GM18511 (cell line): Measurements from ENCODE around the gene TMEM30A.
A peak's percentile ranks its signal among the peaks of the same experiment; 100 is the strongest.

Experiments used
- ATAC-seq: cut with Tn5 transposase; IDR thresholded peaks from one replicate; pipeline ENCODE4 v1.9.1; 2021; ENCODE audit warnings: mild to moderate bottlenecking, moderate library complexity; ENCODE audit not compliant: unreplicated experiment

Gene TMEM30A

DNA sequence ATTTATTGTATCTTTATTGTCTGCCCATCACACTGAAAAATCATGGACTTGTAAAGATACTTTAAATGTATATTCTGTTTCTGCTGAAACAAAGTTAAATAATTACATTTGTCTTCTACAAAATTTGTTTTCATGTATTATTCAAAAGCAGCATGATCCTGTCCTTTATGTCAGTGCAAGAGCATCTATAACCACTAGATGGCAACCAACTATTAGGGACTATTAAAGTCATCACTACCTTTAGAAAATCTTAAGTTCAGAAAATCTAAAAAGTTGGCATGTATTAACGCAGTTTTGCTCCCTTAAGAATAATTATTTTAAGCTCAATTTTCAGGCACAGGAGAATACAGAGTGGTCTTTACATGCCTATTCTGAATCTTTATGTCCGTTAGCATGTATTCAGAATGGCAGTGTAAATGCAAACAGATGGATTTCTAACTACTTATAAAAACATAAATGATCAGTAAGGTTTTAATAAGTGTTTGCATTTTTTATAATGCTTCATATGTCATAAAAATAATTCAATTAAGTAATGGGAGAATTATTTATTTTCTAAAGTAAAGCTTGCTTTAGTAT, 17.8 kb downstream of the TMEM30A start:
- peak; percentile 72 for ATAC-seq

GRCh38 chr6:75263401-75263750, 21.2 kb downstream of the TMEM30A start:
- ATAC-seq, result no peak

GRCh38 chr6:75262716-75263400, 21.7 kb downstream of the TMEM30A start:
- no peak for ATAC-seq

DNA sequence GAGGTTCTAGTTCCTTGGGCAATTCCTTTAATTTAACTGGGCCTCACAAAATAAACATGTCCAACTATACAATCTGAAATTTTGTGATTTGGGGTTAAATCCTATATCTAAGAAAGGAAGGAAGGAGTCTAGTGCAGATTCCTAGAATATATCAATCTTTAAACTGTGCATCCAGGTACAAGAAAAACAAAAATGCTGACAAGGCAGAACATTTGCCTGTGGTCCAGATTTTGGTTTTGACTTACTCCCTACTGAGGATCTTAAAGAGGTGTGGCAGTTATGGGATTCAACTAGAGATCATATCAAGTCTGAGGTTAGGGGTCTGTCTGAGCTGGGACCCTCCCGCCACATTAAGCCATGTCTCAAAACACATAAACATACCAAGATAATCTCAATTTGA, 23.3 kb downstream of the TMEM30A start:
- ATAC-seq, result no peak

GRCh38 chr6:75257343-75258087, 27.1 kb downstream of the TMEM30A start:
- ATAC-seq, result no peak

DNA sequence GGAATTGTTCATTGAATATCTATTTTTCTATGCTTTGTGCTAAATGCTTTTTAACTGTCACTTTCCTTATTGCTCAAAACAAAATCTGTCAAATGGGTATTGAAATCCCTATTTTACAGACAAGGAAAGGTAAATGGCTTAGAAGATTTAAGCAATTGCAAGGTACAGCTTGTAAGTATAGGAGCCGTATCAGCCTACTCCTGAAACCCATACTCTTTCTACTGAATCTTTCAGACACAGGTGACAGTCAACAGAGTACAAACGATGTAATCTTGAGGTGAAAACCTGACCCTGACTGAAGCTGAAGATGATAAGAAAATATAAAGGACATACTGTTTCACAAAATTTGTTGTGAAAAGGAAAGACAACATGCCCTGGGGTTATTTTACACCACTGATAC, 34.0 kb downstream of the TMEM30A start:
- ATAC-seq, result no peak

DNA sequence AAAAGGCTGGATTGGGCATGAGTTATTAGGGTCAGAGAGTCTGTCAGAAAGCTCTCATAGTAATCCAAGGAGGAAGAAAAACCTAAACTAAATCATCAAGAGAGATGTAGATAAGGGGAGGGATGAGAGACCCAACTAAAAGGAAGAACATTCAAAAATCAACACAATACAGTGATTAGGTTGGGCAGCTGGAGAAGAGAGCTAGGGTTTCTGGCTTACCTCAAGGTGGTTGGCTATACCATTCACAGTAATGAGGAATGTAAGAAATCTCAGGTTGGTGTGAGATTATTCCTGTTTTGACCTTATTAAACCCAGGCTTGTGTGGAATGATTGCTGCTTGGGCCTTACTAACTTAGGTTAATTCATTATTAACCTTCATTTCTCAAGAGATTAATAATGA, 34.8 kb downstream of the TMEM30A start:
- ATAC-seq, result no peak

DNA sequence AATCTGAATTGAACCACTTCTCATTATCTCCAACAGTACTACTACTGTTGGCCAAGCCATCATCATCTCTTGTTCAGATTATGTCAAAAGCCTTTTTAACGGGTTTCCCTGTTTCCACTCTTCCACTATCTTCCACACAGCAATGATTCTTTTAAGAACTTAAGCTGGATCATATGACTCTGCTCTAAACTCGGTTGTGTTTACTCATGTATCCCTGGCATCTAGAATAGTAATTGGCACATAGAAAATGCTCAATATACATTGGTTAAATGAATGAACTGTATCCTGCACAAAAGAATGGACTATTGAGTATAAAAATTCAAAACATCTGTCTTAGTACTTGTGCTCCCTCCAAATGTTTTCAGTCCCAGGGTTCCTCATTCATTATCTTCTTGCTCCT, 38.2 kb downstream of the TMEM30A start:
- no peak for ATAC-seq

- no peak for ATAC-seq
Measured at GRCh38 chr6:75244063-75244584, 40.5 kb downstream of the TMEM30A start.

DNA sequence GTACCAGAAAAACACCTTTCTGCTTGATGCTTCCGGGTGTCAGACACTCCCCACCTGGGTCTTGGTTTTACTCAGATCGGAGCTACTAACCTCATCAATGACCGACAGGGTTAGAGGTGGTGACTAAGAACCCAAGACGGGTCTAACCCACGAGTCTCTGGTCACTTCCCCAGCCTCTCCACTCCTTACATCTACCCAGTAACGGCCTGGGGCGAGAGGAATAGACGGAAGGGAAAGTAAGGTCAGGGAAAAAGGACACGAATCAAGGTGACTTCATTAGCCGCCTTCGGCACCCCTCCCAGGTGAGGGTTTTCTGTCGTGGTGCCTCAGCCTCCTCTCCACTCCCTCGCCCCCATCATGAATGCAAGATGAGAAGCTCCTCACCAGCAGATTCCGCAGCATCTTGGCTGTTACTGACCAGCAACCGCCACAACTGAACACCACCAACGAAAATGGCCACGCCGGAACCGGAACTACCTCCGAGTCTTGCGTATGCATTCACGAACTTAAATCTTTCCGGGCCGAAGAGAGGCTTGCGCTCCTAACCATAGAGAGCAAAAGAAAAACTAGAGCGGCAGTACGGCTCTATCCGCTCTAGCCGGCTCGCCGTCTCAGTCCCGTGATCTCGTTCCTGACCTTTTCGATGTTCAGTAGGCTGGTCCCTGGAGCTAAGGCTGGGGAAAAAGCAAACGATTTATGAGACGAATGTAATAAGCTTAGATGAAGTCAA, 41.1 kb downstream of the TMEM30A start, which contains the start of gene COX7A2:
Gene COX7A2, minus strand, starts transcription at position 469 of the 730 bp plus-strand sequence. Its CDS starts 67 bp downstream, at position 402.
- peak; percentile 95 for ATAC-seq

DNA sequence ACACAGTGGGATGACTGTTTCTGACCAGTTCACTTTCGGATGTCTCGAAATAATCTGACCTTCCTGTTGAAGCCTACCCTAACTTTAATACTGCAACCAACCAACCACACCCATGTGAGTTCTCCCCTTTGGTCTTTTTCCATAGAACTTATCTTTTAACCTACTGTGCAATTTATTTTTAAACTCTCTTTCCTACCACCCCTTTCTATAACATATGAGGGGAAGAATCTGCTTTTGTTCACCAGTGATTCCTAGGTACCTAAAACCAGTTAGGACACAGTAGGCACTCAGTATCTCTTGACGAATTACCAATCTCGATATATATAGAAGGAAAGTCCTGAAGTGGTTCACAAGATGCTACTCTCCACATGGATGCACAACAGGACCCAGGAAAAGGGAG, 48.0 kb downstream of the TMEM30A start:
- ATAC-seq, result no peak

- ATAC-seq, result no peak
Measured at GRCh38 chr6:75235271-75235670, 49.3 kb downstream of the TMEM30A start.

- no peak for ATAC-seq
Measured at GRCh38 chr6:75234126-75234865, 50.3 kb downstream of the TMEM30A start.

DNA sequence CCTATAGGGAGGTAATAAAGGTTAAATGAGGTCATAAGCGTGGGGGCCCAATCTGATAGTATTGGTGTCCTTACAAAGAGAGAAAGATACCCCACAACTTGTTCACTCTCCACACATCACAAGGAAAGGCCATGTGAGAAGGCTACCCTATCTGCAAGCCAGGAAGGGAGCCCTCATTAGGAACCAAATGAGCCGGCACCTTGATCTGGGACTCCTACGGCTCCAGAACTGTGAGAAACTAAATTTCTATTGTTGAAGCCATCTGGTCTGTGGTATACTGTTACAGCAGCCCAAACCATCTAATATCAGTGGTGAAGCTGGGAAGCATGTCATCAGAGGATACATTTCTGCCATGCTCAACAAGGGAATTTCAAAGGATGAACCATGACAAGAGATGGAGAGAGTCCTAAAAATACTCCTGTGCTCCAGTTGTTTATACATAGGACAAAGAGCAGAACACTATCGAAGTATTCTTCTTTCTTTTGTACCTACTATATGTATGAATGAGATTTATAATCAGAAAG, 51.4 kb downstream of the TMEM30A start:
- no peak for ATAC-seq

DNA sequence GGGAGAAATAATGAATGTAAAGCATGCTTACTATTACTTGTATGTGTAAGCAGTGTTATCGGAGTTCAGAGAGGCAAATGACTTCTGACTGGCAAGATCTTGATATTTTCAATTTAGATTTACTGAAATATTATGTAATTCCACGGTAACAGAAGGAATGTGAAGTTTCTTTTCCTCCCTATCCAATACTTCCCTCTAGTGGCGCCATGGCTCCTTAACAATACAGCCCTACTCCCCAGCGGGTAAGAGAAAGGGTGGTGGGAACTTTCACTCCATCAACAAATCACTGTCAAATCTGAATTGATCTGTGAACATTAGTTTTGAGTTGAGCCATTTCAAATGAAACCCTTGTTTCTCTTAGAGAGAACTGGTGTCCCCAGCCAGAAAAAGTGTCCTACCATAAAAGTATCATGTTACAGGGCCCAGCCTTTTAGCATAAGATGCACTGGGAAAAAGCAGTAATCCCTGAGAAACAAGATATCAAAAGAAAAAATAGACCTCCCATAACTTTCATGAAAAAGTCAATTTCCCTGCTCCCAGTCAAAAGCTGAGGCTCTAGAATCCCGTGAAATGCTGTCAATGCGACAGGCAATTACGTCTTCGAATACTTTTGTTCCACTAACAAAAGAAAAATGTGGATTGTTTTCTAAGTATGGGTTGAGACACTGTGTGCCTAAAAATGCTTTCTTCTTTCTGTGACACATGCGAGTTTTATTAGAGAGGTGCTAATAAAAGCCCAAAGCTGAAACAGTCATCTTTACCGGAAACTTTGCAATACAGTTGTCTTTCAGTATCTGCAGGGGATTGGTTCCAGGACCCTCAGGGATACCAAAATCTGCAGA, 53.9 kb downstream of the TMEM30A start:
- ATAC-seq, result no peak

GRCh38 chr6:75224303-75224926, 60.2 kb downstream of the TMEM30A start:
- no peak for ATAC-seq

DNA sequence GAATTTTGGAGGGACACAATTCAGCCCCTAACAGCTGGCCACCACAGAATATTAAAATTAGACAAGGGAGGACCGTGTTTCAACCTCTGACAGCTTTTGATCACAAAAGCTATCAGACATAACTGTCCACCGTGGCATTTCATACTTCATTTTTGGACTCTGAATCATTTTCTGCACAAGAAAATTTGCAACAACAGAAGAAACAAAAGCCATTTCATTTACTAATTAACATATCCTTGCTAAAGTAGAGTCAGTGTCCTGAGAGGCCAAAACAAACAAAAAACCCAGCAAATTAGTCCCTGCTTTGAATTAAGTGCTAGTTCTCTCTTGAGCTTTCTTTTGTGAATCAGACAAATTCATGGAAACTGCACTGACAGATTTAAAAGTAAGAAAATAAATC, 61.2 kb downstream of the TMEM30A start:
- no peak for ATAC-seq

DNA sequence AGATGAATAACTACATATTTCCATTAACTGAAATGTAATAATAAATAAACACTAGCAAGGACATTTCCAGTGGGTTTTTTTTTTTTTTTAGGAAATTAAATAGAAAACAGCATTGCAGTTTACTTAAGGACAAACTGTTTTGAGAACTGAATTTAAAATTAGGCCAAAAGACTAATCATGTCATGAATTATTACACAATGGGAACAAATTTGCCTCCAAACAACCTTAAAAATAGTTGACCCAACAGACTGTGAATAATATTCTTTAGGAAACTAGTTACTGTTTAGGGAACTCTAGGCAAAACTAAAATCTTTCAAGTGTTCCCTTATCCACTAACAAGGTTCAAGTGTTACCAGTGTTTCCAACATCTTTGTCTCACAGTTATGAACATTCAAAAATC, 62.3 kb downstream of the TMEM30A start:
- no peak for ATAC-seq

DNA sequence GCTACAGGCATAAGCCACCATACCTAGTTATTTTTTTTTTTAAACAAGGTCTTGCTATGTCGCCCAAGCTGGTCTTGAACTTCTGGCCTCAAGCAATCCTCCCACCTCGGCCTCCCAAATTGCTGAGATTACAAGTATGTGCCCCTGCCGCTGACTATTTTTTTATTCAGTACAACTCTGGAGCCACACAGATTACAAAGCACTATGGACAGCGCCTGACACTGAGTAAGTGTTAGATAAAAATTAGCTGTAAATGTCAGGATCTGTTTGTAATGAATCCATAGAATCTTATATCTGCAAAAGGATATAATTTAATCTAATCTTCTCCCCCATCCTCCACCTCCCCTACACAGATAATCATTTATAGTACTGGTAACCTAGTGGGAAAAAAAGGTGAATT, 63.5 kb downstream of the TMEM30A start:
- ATAC-seq, result no peak
